Subcutaneous abdominal adipose tissue (tissue), 5 donors: Measurements from ENCODE around the gene NLK.
"Not testable (repeated sequence)": the region's sequence is repeated elsewhere in the genome, so short reads cannot be mapped to it uniquely, and the experiment has no call there.

Source experiments
- H3K27ac ChIP-seq: one replicate; pipeline ENCODE4 v1.7.0; 2013; ENCODE audit warnings: low read depth, mild to moderate bottlenecking, inconsistent platforms, low read length, moderate library complexity
- H3K27me3 ChIP-seq, 5 donors: one replicate each; pipeline ENCODE4 v1.7.0; 2013; ENCODE audit warnings: low read length in 5 of 5, inconsistent platforms in 1 of 5; ENCODE audit not compliant: control insufficient read depth in 5 of 5, insufficient read depth in 4 of 5
- H3K36me3 ChIP-seq, 5 donors: one replicate each; pipeline ENCODE4 v1.7.0; 2013; ENCODE audit warnings: low read length in 5 of 5; ENCODE audit not compliant: control insufficient read depth in 5 of 5, insufficient read depth in 5 of 5
- H3K4me1 ChIP-seq, 5 donors: one replicate each; pipeline ENCODE4 v1.7.0; 2013; ENCODE audit warnings: low read length in 5 of 5, mild to moderate bottlenecking in 3 of 5, moderate library complexity in 1 of 5; ENCODE audit not compliant: control insufficient read depth in 5 of 5, insufficient read depth in 5 of 5
- H3K4me3 ChIP-seq, 5 donors: one replicate each; pipeline ENCODE4 v1.7.0; 2013; ENCODE audit warnings: low read length in 5 of 5, low read depth in 1 of 5
- H3K9ac ChIP-seq, 5 donors: one replicate each; pipeline ENCODE4 v1.7.0; 2013; ENCODE audit warnings: low read length in 5 of 5, mild to moderate bottlenecking in 4 of 5, moderate library complexity in 3 of 5
- H3K9me3 ChIP-seq, 5 donors: one replicate each; pipeline ENCODE4 v1.7.0; 2013; ENCODE audit warnings: low read length in 5 of 5; ENCODE audit not compliant: control insufficient read depth in 5 of 5
- donor health status: healthy.
- donor health status: healthy.
- donor health status: healthy.
- donor health status: healthy.
- donor health status: healthy.

NLK gene

DNA sequence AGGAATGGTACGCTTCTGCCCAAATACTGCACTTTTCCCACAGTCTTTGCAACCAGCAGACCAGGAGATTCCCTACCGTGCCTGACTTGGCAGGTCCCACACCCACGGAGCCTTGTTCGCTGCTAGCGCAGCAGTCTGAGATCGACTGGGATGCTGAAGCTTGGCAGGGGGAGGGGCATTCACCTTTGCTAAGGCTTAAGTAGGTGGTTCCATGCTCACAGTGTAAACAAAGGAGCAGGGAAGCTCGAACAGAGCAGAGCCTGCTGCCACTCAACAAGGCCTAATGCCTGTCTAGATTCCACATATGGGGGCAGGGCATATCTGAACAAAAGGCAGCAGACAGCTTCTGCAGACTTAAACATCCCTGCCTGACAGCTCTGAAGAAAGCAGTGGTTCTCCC, 169.3 kb downstream of the NLK start:
- H3K27me3 ChIP-seq, result no peaks in the 10 kb centered on the region
- no peak overlapping the region for H3K9ac ChIP-seq
- H3K36me3 ChIP-seq, result no peaks in the 10 kb centered on the region
- no peaks in the 10 kb centered on the region for H3K9me3 ChIP-seq
- H3K4me1 ChIP-seq, result no peaks in the 10 kb centered on the region
- H3K4me3 ChIP-seq, result no peak overlapping the region
- H3K27ac ChIP-seq, result no peak overlapping the region

DNA sequence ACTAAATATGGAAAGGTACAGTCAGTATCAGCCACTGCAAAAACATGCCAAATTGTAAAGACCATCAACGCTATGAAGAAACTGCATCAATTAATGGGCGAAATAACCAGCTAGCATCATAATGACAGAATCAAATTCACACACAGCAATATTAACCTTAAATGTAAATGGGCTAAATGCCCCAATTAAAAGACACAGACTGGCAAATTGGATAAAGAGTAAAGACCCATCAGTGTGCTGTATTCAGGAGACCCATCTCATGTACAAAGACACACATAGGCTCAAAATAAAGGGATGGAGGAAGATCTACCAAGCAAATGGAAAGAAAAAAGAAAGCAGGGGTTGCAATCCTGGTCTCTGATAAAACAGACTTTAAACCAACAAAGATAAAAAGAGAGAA, 171.1 kb downstream of the NLK start:
- H3K9me3 ChIP-seq, H3K9ac ChIP-seq, H3K27ac ChIP-seq, H3K4me1 ChIP-seq, H3K36me3 ChIP-seq, H3K27me3 ChIP-seq, H3K4me3 ChIP-seq: not testable (repeated sequence)

DNA sequence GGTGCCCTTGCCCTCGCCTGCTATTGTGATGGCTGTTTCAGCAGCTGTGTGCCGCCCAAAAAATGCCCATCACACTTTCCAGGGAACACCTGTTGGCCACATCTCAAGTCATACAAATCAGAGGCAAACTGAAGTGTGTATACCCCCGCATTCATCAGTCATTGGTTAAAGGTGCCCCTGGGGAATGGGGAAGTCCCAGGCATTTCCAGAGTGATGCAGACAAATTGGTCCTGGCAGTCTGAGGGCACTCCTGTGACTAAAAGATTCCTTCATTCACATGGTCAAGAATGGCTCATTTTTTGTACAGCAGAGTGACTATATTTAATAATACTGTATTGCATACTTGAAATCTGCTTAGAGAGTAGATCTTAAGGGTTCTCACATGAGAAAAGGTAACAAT, 173.6 kb downstream of the NLK start:
- no peaks in the 10 kb centered on the region for H3K27me3 ChIP-seq
- H3K27ac ChIP-seq, result no peak overlapping the region
- no peaks in the 10 kb centered on the region for H3K4me1 ChIP-seq
- H3K4me3 ChIP-seq, result no peak overlapping the region
- no peaks in the 10 kb centered on the region for H3K9me3 ChIP-seq
- H3K36me3 ChIP-seq, result no peaks in the 10 kb centered on the region
- no peak overlapping the region for H3K9ac ChIP-seq

DNA sequence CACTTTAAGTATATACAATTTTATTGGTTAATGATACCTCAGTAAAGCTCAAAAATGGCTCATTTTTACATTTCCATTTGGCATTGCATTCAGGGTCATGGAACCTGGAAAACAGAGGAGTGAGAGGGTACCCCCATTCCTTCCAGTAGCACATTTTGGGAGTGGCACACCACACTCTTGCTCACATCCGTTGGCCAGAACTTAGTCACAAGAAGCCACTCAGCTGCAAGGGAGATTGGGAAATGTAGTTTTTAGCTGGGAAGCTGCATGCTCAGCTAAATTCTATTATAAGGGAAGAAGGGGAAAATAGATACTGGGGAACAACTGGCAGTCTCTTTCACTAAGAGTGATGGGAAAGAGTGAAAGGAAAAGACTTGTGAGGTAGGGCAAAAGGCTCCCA, 174.1 kb downstream of the NLK start:
- Histone ChIP-seq H3K9me3 (no peaks in the 10 kb centered on the region), H3K27me3 (no peaks in the 10 kb centered on the region), H3K4me1 (no peaks in the 10 kb centered on the region), H3K9ac (no peak overlapping the region), H3K27ac (no peak overlapping the region), H3K36me3 (no peaks in the 10 kb centered on the region), H3K4me3 (no peak overlapping the region)

DNA sequence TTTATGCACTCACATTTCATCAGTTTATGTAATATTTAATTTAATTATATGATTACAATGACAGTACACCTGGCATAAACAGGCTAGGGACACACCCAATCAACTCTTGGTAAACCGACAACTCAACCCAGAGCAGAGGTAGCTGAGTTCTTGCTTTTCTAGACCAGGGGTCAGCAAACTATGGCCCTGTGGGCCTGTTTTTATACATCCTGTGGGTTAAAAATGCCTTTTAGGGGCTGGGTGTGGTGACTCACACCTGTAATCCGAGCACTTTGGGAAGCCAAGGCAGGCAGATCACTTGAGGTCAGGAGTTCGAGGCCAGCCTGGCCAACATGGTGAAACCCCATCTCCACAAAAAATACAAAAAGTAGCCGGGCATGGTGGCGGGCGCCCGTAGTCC, 177.3 kb downstream of the NLK start:
- no peaks in the 10 kb centered on the region for H3K27me3 ChIP-seq
- H3K4me3 ChIP-seq, result no peak overlapping the region
- H3K27ac ChIP-seq, result no peak overlapping the region
- H3K36me3 ChIP-seq, result no peaks in the 10 kb centered on the region
- no peak overlapping the region for H3K9ac ChIP-seq
- no peaks in the 10 kb centered on the region for H3K9me3 ChIP-seq
- H3K4me1 ChIP-seq, result no peaks in the 10 kb centered on the region

DNA sequence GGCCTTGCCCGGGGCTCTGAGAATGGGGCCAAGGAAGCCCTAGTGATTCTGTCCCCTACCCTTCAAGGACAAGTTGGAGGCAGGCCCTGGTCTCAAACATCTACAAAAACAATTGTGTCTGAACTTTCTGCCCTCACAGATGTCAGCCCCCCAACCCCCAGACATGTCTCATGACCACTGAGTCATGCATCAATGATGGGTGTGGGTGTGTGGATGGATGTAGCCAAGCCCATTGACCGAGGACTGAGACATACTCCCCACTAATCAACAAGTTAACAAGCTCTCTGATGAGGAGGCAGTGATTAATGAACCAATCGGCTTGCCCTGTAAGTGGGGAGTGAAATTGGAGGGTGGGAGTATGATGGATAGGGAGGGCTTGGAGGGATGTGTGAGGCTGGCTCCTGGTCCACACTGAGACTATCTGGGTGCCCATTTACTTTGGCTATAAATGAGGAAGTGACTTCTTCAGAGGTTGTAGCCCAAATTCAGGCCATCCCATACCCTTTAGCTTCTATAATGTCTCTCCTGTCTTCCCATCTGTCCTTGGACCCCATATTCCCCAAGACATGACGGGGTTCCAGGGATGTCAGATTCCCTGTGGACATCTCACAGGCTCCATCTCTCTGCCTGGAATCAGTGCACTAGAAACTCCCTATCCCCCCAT, 179.4 kb downstream of the NLK start:
- Histone ChIP-seq H3K27me3 (peaks cover 0 to 11% (median 3%) of the 10 kb centered on the region in 5 donors), H3K36me3 (no peaks in the 10 kb centered on the region), H3K4me3 (no peak overlapping the region)

DNA sequence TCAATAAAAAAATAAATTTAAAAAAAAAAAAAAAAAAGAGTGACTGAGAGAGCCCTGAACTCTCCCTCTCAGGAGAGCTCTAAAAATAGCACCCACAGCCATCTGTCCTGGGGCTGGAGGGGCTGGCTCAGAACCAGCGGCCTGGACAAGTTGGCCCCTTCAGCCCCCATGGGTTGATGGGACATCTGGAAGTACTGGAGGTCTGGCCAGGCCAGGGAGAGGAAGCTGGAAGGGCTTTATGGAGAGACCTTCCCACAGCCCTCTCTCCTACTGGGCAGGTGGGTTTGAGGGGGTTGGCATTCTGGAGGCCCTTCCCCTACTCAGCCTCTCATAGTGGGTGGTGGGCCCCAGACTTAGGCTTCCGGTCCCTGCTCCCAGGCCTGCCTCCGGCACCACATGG, 182.8 kb downstream of the NLK start:
- H3K4me3 ChIP-seq, result no peak overlapping the region
- H3K27me3 ChIP-seq, result peaks cover 26 to 42% (median 34%) of the 10 kb centered on the region in 5 donors
- no peak overlapping the region for H3K9ac ChIP-seq
- peaks cover 0 to 13% (median 13%) of the 10 kb centered on the region in 5 donors for H3K4me1 ChIP-seq
- H3K9me3 ChIP-seq, result no peaks in the 10 kb centered on the region
- no peaks in the 10 kb centered on the region for H3K36me3 ChIP-seq
- no peak overlapping the region for H3K27ac ChIP-seq

More for the DNA sequence above, 179.4 kb downstream of the NLK start:
- Histone ChIP-seq H3K27ac (no peak overlapping the region), H3K9me3 (no peaks in the 10 kb centered on the region), H3K9ac (no peak overlapping the region), H3K4me1 (no peaks in the 10 kb centered on the region)

DNA sequence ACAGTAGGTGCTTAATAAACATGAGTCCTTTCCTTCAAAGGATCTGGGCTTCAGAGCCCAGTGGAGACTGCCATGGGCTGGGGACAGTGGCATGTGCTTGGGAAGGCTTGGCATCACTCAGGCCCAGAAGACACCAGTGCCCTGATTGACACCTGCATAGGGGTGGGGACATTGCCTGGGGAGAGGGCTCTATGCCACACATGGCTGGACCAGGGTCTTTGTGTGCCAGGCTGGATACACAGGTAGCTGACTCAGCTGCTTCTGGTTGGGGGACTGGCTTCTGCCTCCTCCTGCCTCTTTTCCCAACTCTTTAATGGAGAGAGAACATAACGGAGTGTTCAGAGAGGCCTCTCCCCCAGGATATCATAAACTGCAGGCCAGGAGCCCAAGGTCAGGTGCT, 183.4 kb downstream of the NLK start:
- Histone ChIP-seq H3K27ac (no peak overlapping the region), H3K9ac (no peak overlapping the region), H3K4me3 (no peak overlapping the region), H3K27me3 (peaks cover 26 to 43% (median 35%) of the 10 kb centered on the region in 5 donors), H3K36me3 (no peaks in the 10 kb centered on the region), H3K4me1 (peaks cover 0 to 13% (median 13%) of the 10 kb centered on the region in 5 donors), H3K9me3 (no peaks in the 10 kb centered on the region)

DNA sequence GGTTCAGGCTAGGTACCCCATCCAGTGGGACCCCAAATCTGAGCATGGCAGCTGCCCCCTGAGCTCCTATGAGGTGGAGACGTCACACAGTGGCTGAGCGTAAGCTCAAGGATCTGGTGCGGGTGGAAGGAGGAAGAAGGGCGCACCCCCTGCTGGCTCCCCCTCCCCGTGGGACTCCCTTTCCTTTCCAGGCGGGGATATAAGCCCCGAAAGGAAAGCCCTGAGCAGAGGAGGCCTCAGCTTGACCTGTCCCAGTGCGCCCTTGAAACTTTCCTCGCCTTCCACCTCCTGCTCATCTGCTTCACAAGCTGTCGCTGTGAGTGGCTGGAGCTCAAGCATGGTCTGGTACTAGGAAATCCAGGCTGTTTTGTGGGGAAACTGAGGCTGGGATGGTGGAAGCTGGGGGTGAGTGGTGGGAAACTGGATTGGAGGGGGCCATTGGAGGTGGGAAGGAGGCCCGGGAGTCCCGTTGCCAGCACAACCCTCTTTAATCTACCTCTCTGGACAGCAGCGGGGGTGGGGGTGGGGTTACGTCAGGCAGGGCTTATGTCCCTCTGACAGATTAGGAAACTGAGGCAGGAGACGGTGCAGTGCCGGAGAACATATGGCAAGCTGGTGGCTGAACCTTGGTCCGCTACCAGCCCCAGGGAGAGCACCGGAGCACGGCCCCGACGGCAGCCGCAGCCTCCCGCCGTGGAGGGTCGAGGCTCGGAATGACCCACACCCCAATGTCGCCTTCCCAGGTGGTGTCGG, 184.3 kb downstream of the NLK start:
- Histone ChIP-seq H3K36me3 (no peaks in the 10 kb centered on the region), H3K9me3 (no peaks in the 10 kb centered on the region), H3K9ac (no peak overlapping the region), H3K27ac (no peak overlapping the region), H3K4me3 (no peak overlapping the region), H3K4me1 (peaks cover 0 to 13% (median 13%) of the 10 kb centered on the region in 5 donors), H3K27me3 (peaks cover 26 to 43% (median 35%) of the 10 kb centered on the region in 5 donors)

DNA sequence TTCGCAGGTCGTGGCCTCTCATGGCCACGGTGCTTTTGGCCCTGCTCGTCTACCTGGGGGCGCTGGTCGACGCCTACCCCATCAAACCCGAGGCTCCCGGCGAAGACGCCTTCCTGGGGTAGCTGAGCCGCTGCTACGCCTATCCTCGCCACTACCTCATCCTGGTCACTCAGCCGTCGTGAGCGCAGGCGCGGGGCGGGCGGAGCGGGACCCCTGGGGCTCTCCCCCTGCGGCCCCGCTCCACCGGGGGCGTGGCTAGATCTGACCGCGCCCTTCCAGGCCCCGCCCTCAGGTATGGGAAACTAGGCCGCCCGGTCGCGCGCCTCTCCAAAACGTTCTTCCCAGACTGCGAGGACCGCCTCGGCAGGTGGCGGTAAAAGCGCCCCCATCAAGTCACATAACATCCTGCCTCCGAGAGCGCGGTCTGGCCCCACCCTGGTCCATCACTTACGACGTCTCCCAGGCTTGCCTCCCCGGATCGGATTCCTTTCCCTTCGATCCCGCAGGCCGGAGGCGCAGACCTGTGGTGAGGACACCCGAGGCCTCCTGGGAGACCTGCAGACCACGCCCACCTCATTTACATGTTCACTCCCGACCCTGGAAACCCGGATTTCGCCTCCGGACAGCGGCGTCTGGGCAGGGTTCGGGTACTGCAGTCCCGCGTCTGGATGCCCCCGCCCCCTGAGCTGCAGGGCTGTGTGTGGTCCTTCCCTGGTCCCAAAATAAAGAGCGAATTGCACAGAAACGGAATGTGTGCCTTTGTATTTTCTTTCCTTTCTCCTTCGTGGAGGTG, 185.0 kb downstream of the NLK start:
- no peak overlapping the region for H3K27ac ChIP-seq
- H3K4me3 ChIP-seq, result peak overlapping the region in 4 of 5 donors; percentile 42 to 59 (median 54)
- H3K27me3 ChIP-seq, result peaks cover 26 to 43% (median 35%) of the 10 kb centered on the region in 5 donors
- H3K9ac ChIP-seq, result peak overlapping the region in 1 of 5 donors; percentile 46
- peaks cover 0 to 13% (median 13%) of the 10 kb centered on the region in 5 donors for H3K4me1 ChIP-seq
- H3K9me3 ChIP-seq, result no peaks in the 10 kb centered on the region
- no peaks in the 10 kb centered on the region for H3K36me3 ChIP-seq
